Measurements from ENCODE around the gene NSG2. TPM values are rescaled to one million over a fixed set of nuclear protein-coding genes. Genes with fewer than 3 reads are reported as not detected.

The NSG2 gene
- total RNA-seq, 1 experiment from 2014 or later: not detected

DNA sequence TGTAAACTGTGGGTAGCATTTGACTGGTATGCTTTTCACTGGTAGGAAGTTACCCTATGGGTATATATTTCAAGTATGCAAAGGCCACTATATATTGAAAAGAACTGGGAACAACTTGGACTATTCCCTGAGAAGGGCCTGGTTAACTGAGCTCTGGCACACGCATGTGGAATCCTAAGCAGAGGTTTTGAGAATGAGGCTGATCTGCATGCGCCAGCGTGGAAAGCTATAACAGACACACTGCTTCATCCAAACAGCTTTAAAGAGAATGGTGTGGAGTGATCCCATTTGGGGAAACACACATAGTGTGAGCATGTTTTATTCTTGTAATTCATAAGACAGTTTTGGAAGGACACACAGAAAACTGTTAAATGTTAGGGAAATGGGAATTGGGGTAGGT lies 8.4 kb downstream of the NSG2 start:
- Mint-ChIP-seq H3K4me1 (ENCODE audit: insufficient read depth, unreplicated experiment) (no peaks in the 10 kb centered on the region), H3K36me3 (ENCODE audit: insufficient read depth, unreplicated experiment) (no peaks in the 10 kb centered on the region), H3K4me3 (ENCODE audit: unreplicated experiment) (no peak overlapping the region), H3K9me3 (ENCODE audit: unreplicated experiment) (no peaks in the 10 kb centered on the region), H3K27me3 (ENCODE audit: insufficient read depth, unreplicated experiment) (peaks cover 34% of the 10 kb centered on the region), H3K27ac (ENCODE audit: low read depth, unreplicated experiment) (no peak overlapping the region)
- TF ChIP-seq, protein P1, sequence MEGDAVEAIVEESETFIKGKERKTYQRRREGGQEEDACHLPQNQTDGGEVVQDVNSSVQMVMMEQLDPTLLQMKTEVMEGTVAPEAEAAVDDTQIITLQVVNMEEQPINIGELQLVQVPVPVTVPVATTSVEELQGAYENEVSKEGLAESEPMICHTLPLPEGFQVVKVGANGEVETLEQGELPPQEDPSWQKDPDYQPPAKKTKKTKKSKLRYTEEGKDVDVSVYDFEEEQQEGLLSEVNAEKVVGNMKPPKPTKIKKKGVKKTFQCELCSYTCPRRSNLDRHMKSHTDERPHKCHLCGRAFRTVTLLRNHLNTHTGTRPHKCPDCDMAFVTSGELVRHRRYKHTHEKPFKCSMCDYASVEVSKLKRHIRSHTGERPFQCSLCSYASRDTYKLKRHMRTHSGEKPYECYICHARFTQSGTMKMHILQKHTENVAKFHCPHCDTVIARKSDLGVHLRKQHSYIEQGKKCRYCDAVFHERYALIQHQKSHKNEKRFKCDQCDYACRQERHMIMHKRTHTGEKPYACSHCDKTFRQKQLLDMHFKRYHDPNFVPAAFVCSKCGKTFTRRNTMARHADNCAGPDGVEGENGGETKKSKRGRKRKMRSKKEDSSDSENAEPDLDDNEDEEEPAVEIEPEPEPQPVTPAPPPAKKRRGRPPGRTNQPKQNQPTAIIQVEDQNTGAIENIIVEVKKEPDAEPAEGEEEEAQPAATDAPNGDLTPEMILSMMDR (IDR thresholded peaks at IDR 0.05; ENCODE audit: unreplicated experiment): no peak
- intact Hi-C loops (cut with micrococcal nuclease): no loop called here
- POLR2A ChIA-PET: no interaction called here
- CTCF ChIA-PET: interaction anchor here (0.7 to 14.6 kb wide), 4 partner anchors 8 to 257 kb away, joined by 3 to 588 read pairs (median 9); partner anchors contain the start of gene NSG2
- DNase-seq (ENCODE audit: unreplicated experiment): no peak
- no TSS peak for BruUV-seq (replicated peaks)

DNA sequence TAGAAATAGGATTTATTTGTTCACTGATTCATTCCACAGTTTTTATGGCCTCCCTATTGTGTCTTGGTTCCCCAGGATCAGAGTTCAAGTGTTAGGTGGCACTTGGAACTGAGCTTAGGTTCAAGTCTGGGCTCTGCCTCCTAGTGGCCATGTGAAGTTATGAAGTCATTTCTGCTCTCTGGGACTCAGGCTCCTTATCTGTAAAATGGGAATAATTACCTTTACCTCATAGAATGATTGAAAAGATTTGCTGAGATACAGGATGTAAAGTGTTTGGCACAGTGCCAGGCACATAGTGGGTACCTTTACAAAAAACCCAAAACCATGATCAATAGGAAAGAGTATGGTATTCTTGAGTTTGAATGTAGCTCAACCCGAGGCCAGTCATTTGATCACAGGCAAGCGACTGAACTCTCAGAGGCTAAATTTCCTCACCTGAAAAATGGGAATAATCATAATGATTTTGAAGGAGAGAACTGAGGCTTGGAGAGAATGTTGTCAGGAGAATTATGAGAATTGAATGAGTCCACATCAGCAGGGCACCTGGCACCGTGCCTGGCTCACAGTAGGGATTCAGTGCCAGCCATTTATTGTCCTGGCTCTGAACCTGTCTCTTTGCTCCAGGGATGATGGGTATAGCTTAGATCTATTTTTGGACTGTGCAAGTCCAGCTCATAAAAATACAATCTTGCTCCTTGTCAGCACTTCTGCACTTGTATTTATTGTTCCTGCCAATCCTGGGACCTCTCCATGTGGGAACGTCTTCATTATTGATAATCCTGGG lies 10.8 kb downstream of the NSG2 start:
- no peaks in the 10 kb centered on the region for H3K36me3 Mint-ChIP-seq (ENCODE audit: insufficient read depth, unreplicated experiment)
- H3K4me1 Mint-ChIP-seq (ENCODE audit: insufficient read depth, unreplicated experiment): no peaks in the 10 kb centered on the region
- intact Hi-C loops (cut with micrococcal nuclease): no loop called here
- H3K27ac Mint-ChIP-seq (ENCODE audit: low read depth, unreplicated experiment): no peak overlapping the region
- peaks cover 50% of the 10 kb centered on the region for H3K27me3 Mint-ChIP-seq (ENCODE audit: insufficient read depth, unreplicated experiment)
- CTCF ChIA-PET: interaction anchor here (0.7 to 14.6 kb wide), 5 partner anchors 9 to 254 kb away, joined by 3 to 588 read pairs (median 7); partner anchors contain the start of gene NSG2
- DNase-seq (ENCODE audit: unreplicated experiment): peak; percentile 19
- no peaks in the 10 kb centered on the region for H3K9me3 Mint-ChIP-seq (ENCODE audit: unreplicated experiment)
- POLR2A ChIA-PET: no interaction called here
- H3K4me3 Mint-ChIP-seq (ENCODE audit: unreplicated experiment): no peak overlapping the region
- TF ChIP-seq, protein P1 (IDR thresholded peaks at IDR 0.05; ENCODE audit: unreplicated experiment): no peak
- no TSS peak for BruUV-seq (replicated peaks)

DNA sequence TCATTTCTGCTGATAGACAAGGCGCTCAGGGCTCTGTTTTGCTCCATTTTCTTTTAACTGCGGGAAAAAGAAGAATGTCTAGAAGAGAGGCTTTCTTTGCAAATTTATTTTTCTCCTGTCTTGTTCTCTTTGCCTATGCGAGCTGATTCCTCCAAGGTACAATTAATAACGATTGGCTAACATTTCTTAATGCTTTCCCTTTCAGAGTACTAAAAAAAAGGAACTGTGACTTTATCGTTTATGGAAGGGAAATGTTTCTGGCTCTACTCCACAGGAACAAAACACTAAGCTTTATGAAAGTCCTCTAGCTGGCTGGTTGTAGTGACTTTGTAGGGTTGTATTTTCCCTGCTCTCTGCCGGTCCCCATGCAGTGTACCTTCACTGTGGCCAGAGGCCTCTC lies 11.7 kb downstream of the NSG2 start:
- POLR2A ChIA-PET: no interaction called here
- no TSS peak for BruUV-seq (replicated peaks)
- intact Hi-C loops (cut with micrococcal nuclease): no loop called here
- peaks cover 48% of the 10 kb centered on the region for H3K27me3 Mint-ChIP-seq (ENCODE audit: insufficient read depth, unreplicated experiment)
- CTCF ChIA-PET: interaction anchor here (0.6 to 14.6 kb wide), 5 partner anchors 10 to 521 kb away, joined by 3 to 588 read pairs (median 7); no protein-coding TSS in a partner anchor
- H3K4me1 Mint-ChIP-seq (ENCODE audit: insufficient read depth, unreplicated experiment): no peaks in the 10 kb centered on the region
- no peak overlapping the region for H3K27ac Mint-ChIP-seq (ENCODE audit: low read depth, unreplicated experiment)
- TF ChIP-seq, protein P1 (IDR thresholded peaks at IDR 0.05; ENCODE audit: unreplicated experiment): no peak
- no peak for DNase-seq (ENCODE audit: unreplicated experiment)
- H3K4me3 Mint-ChIP-seq (ENCODE audit: unreplicated experiment): no peak overlapping the region
- H3K9me3 Mint-ChIP-seq (ENCODE audit: unreplicated experiment): no peaks in the 10 kb centered on the region
- no peaks in the 10 kb centered on the region for H3K36me3 Mint-ChIP-seq (ENCODE audit: insufficient read depth, unreplicated experiment)

DNA sequence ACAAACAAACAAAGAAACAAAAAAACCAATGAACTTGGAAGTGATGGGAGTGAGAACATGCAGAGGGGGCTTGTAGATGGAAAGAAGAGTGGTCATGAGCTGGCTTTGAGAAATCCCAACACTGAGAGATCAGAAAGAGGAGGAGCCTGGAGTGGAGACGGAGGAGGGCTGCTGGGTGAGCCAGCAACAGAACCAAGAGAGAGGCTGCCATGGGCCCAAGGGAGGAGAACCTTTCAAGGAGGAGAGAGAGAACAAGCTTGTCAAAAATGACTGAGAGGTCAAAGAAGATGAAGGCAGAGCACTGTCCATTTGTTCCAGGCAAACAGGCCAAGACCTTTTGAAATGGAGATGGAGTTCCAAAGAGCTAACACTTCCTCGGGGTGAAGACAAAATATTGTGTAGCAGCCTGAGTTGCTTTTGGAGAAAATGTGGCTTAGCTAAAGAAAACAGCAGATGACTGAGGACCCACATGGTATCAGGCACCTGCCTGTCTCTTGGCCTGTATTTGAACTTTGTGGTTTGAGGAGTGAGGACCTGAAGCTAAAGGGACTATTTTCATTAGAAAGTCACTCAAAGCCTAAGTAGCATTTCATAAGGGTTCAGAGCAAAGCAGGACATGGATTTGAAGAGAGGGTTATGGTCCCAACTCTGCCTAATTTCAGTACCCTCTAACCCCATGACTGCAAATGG lies 13.1 kb downstream of the NSG2 start:
- peaks cover 60% of the 10 kb centered on the region for H3K27me3 Mint-ChIP-seq (ENCODE audit: insufficient read depth, unreplicated experiment)
- no peaks in the 10 kb centered on the region for H3K9me3 Mint-ChIP-seq (ENCODE audit: unreplicated experiment)
- TF ChIP-seq, protein P1 (IDR thresholded peaks at IDR 0.05; ENCODE audit: unreplicated experiment): no peak
- intact Hi-C loops (cut with micrococcal nuclease): no loop called here
- CTCF ChIA-PET: interaction anchor here (0.6 to 1.7 kb wide), 5 partner anchors 13 to 366 kb away, joined by 3 to 12 read pairs (median 4); partner anchors contain the start of gene NSG2
- no TSS peak for BruUV-seq (replicated peaks)
- no peaks in the 10 kb centered on the region for H3K36me3 Mint-ChIP-seq (ENCODE audit: insufficient read depth, unreplicated experiment)
- no peak overlapping the region for H3K4me3 Mint-ChIP-seq (ENCODE audit: unreplicated experiment)
- H3K4me1 Mint-ChIP-seq (ENCODE audit: insufficient read depth, unreplicated experiment): no peaks in the 10 kb centered on the region
- POLR2A ChIA-PET: interaction anchor here (0.7 kb wide), 1 partner anchor 217 kb away, joined by 3 read pairs; no protein-coding TSS in a partner anchor
- no peak for DNase-seq (ENCODE audit: unreplicated experiment)
- H3K27ac Mint-ChIP-seq (ENCODE audit: low read depth, unreplicated experiment): no peak overlapping the region
